Measurements from ENCODE around the gene DCAF11.
A peak's percentile ranks its signal among the peaks of the same experiment; 100 is the strongest.

The DCAF11 gene

DNA sequence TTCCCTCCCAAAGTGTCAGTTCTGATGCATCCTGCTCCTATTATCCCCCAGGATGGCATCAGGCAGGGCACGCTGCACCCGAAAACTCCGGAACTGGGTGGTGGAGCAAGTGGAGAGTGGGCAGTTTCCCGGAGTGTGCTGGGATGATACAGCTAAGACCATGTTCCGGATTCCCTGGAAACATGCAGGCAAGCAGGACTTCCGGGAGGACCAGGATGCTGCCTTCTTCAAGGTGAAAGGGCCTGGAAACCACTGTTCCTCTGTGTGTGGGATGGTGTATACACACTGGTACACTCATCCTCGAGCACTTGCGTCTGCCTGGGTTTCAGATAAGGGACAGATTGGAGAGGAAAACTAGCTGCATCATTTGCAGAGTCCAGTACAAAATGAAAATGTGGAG, 47.5 kb downstream of the DCAF11 start:
- DNase-seq = no peak

- no peak for DNase-seq
Observed at GRCh38 chr14:24164518-24164991, 50.0 kb downstream of the DCAF11 start.

DNA sequence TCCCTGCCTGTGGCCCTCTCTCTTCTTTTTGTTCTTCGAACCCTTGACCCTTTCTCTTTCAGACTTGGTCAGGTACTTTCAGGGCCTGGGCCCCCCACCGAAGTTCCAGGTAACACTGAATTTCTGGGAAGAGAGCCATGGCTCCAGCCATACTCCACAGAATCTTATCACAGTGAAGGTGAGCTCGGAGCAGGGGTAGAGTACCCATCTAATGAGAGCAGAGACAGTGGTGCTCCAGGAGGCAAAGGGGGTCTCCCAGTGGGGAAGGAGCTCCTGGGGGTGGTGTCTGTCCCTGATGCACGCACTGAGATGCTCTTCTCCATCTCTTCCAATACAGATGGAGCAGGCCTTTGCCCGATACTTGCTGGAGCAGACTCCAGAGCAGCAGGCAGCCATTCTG, 51.2 kb downstream of the DCAF11 start:
- DNase-seq = no peak

DNA sequence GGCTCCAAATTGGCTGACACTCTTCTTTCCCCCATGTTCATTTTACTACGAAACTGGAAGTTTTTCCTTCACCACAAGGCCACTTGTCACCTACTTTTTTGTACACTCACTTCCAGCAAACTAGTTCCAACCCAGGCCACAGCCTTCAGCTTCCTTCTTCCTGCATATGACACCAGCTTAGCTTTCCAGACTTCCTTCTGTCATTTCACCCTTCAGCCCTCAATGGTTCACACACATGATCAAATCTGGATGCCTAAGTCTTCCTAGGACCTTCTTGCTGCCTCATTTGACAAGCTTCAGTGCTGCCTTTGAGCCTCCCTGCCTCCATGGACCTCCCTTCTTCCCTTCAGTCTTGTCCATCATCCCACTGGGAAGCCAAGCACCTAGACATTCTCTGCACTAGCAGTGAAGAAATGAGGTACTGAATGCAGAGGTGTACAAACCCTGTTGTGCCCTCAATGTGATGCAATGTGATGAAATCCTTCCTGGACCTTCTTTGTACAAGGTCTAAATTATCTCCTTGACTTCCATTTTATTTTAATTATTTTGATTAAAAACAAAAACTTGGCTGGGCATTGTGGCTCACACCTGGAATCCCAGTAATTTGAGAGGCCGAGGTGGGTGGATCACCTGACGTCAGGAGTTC, 53.0 kb downstream of the DCAF11 start:
- DNase-seq = no peak

DNA sequence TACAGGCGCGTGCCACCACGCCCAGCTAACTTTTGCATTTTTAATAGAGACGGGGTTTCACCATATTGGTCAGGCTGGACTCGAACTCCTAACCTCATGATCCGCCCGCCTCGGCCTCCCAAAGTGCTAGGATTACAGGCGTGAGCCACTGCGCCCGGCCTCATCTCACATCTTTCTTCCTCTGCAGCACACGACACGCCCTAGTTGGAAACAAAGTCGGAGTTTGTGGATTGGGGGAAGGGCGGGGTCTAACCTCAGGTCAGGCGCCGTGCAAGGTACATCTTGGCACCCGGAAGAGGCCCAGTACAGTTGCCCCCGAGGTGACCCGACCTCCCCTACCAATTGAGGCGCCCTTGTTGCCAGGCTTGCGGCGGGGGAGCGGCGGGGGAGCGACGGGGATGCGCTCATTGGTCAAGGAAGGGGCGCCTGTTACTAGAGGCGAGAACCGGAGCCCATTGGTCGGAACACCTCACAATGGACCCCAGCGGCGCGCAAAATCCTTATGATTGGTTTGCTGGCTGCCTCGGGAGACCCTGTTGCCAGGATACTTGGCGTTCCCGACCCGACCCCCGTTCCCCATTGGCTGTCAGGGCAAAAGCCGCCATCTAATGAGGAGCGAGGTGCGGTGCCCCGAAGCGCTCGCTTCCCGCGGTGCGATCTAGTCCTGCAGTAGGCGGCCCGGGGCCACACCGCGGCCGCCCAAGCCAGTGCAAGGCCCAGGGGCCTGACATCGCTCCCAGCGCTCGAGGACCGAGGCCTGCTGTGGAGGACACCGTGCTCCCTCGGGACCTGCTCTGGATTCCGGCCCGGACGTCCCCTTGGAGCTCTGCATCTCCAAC, 57.1 kb downstream of the DCAF11 start, which contains the start of gene REC8:
REC8 (plus strand) TSS at position 659 of the 839 bp plus-strand sequence. CDS start 473 bp downstream, outside the sequence.
- peak; percentile 92 for DNase-seq

DNA sequence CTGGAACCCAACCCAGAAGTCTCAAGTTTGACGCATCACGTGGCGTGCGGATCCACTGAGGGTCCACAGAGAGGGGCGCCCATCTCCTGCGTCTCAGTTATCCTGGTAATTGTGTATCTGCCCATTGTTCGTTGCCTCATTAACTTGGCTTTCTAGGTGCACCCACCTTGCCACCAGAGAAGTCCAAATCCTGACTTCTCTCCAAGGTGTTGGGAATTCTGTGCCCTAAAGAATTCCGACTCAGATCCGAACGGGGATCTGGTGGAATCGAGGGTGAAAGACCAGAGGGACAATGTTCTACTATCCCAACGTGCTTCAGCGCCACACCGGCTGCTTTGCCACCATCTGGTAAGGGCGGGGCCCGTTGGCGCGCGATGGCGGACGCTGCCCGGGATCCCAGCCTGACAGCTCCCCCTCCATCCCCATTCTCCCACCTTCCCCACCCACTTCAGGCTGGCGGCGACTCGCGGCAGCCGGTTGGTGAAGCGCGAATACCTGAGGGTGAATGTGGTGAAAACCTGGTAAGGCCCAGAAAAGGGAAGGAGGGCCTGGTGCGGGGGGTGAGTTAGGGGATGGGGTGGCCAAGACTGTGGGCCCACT, 57.8 kb downstream of the DCAF11 start:
- no peak for DNase-seq

DNA sequence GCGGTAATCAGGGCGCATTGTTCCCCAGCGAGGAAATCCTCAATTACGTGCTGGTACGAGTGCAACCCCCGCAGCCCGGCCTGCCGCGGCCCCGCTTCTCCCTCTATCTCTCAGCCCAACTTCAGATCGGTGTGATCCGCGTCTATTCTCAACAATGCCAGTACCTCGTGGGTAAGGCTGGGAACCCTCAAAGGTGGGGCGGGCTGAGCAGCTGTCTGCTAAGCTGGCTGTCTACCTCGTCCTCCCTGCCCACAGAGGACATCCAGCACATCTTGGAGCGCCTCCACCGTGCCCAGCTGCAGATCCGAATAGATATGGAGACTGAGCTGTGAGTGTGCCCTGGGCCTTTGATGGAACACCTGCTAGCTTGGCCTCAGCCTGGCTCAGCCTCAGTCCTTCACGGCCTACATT, 58.3 kb downstream of the DCAF11 start:
- no peak for DNase-seq
